SK-N-SH (cell line): ENCODE measurements around the gene CDCP2. TPM values are rescaled to one million over a fixed set of nuclear protein-coding genes. Genes with fewer than 3 reads are reported as not detected.

ENCODE experiments used
- CTCF ChIA-PET: fragments of 300-600, 350-600 bp; formaldehyde crosslinking; extraction: SDS; loops from one replicate; lab custom pipeline; 2021; lab: Yijun Ruan, JAX
- POLR2A ChIA-PET: fragments of 350-600 bp; sonication (Branson Sonifier 250); formaldehyde crosslinking; extraction: SDS; loops from one replicate; lab custom pipeline; 2020; ENCODE audit warnings: antibody characterized with exemption, inconsistent platforms; lab: Yijun Ruan, JAX
- DNase-seq: peaks from one replicate; pipeline ENCODE4 v3.0.0; 2012
- H2AFZ ChIP-seq: fragments of 200-600 bp; sonication (generic); 2 replicates; pipeline ENCODE4 v1.8.1; 2016; ENCODE audit warnings: antibody characterized with exemption, mild to moderate bottlenecking, low read depth
- H3F3A ChIP-seq: fragments of 200-600 bp; sonication (generic); replicated peaks from 2 replicates; pipeline ENCODE3; 2016; ENCODE audit warnings: antibody characterized with exemption, mild to moderate bottlenecking; ENCODE audit not compliant: insufficient read depth
- H3K27ac ChIP-seq, 2 experiments: fragments of 200-500 bp in 1 of 2; fragments of 200-600 bp in 1 of 2; sonication (Bioruptor generic) in 1 of 2; sonication (generic), shearing (Covaris generic) in 1 of 2; 2 replicates each; pipeline versions ENCODE4 v1.5.1 to v1.6.1; 2014 to 2016; ENCODE audit warnings: low read depth in 2 of 2, inconsistent platforms in 1 of 2, low read length in 1 of 2, mild to moderate bottlenecking in 1 of 2, mixed read lengths in 1 of 2
- H3K27me3 ChIP-seq: fragments of 200-600 bp; sonication (generic), shearing (Covaris generic); 2 replicates; pipeline ENCODE4 v1.6.1; 2016; ENCODE audit warnings: mixed run types; ENCODE audit not compliant: insufficient read depth
- H3K36me3 ChIP-seq, 2 experiments: fragments of 200-500 bp in 1 of 2; fragments of 200-600 bp in 1 of 2; sonication (Bioruptor generic) in 1 of 2; sonication (generic) in 1 of 2; replicated peaks in 1 of 2; 2 replicates each; pipeline versions ENCODE3 to v1.5.1; 2014 to 2016; ENCODE audit warnings: low read length in 1 of 2, mild to moderate bottlenecking in 1 of 2; ENCODE audit not compliant: insufficient read depth in 2 of 2, control insufficient read depth in 1 of 2
- H3K4me1 ChIP-seq, 2 experiments: fragments of 200-500 bp in 1 of 2; fragments of 200-600 bp in 1 of 2; sonication (Bioruptor generic) in 1 of 2; sonication (generic), shearing (Covaris generic) in 1 of 2; 2 replicates each; pipeline versions ENCODE4 v1.5.1 to v1.6.1; 2014 to 2016; ENCODE audit warnings: low read depth in 1 of 2, low read length in 1 of 2, mixed run types in 1 of 2; ENCODE audit not compliant: insufficient read depth in 2 of 2, control insufficient read depth in 1 of 2
- H3K4me2 ChIP-seq: fragments of 200-600 bp; sonication (generic), shearing (Covaris generic); 2 replicates; pipeline ENCODE4 v1.6.1; 2017; ENCODE audit warnings: mixed run types
- H3K4me3 ChIP-seq, 2 experiments: fragments of 200-500 bp in 1 of 2; fragments of 200-600 bp in 1 of 2; sonication (Bioruptor generic) in 1 of 2; sonication (generic), shearing (Covaris generic) in 1 of 2; 2 replicates each; pipeline versions ENCODE4 v1.5.1 to v1.8.1; 2014 to 2016; ENCODE audit warnings: low read depth in 2 of 2, inconsistent platforms in 1 of 2, low read length in 1 of 2, mild to moderate bottlenecking in 1 of 2, mixed read lengths in 1 of 2, moderate library complexity in 1 of 2
- H3K79me2 ChIP-seq: fragments of 200-600 bp; sonication (generic); 2 replicates; pipeline ENCODE4 v1.8.1; 2017; ENCODE audit warnings: mild to moderate bottlenecking; ENCODE audit not compliant: insufficient read depth
- H3K9ac ChIP-seq: fragments of 200-600 bp; sonication (generic); 2 replicates; pipeline ENCODE4 v1.6.1; 2017; ENCODE audit warnings: mixed run types
- H3K9me2 ChIP-seq: fragments of 200-600 bp; sonication (generic); 2 replicates; pipeline ENCODE4 v1.6.1; 2017; ENCODE audit warnings: mixed run types
- H3K9me3 ChIP-seq: fragments of 200-600 bp; sonication (generic); 2 replicates; pipeline ENCODE4 v1.6.1; 2017; ENCODE audit warnings: mixed run types, mild to moderate bottlenecking, moderate library complexity
- H4K20me1 ChIP-seq: fragments of 200-600 bp; sonication (generic); 2 replicates; pipeline ENCODE4 v1.6.1; 2017; ENCODE audit warnings: mild to moderate bottlenecking, mixed run types; ENCODE audit not compliant: insufficient read depth
- ELF1 ChIP-seq: IDR thresholded peaks from 2 replicates; pipeline ENCODE4 v1.4.0; 2012
- FOXJ3 ChIP-seq: sonication (generic); formaldehyde crosslinking; IDR thresholded peaks from 2 replicates; pipeline ENCODE4 v1.5.1; 2020; ENCODE audit warnings: mild to moderate bottlenecking, missing genetic modification reagents
- FOXM1 ChIP-seq: IDR thresholded peaks from 2 replicates; pipeline ENCODE4 v1.4.0; 2012; ENCODE audit warnings: low read depth, mild to moderate bottlenecking
- GATA2 ChIP-seq: sonication (generic); formaldehyde crosslinking; IDR thresholded peaks from 2 replicates; pipeline ENCODE4 v1.5.0; 2020; ENCODE audit warnings: mild to moderate bottlenecking, missing genetic modification reagents
- JUND ChIP-seq: IDR thresholded peaks from 2 replicates; pipeline ENCODE4 v1.4.0; 2012
- MEF2A ChIP-seq: IDR thresholded peaks from 2 replicates; pipeline ENCODE4 v1.4.0; 2012; ENCODE audit warnings: low read depth, borderline replicate concordance
- RAD21 ChIP-seq: IDR thresholded peaks from 2 replicates; pipeline ENCODE4 v1.6.1; 2012; ENCODE audit warnings: mild to moderate bottlenecking, low read length
- RXRA ChIP-seq: IDR thresholded peaks from 2 replicates; pipeline ENCODE4 v1.4.0; 2012; ENCODE audit warnings: low read depth, mild to moderate bottlenecking, borderline replicate concordance
- SIN3A ChIP-seq: IDR thresholded peaks from 2 replicates; pipeline ENCODE4 v1.6.1; 2012; ENCODE audit warnings: low read depth, mild to moderate bottlenecking, low read length, moderate library complexity, borderline replicate concordance
- SMC3 ChIP-seq: IDR thresholded peaks from 2 replicates; pipeline ENCODE4 v1.6.1; 2012; ENCODE audit warnings: low read depth, low read length, improper control_type of control experiment
- TEAD4 ChIP-seq: IDR thresholded peaks from 2 replicates; pipeline ENCODE4 v1.4.0; 2012; ENCODE audit warnings: mild to moderate bottlenecking, borderline replicate concordance; ENCODE audit not compliant: insufficient read depth
- WGBS: methylation state at CpG from one replicate; pipeline ENCODE4 v1.1.6; 2017; ENCODE audit warnings: low lambda C conversion rate; 5-methylcytosine and 5-hydroxymethylcytosine counted together
- polyA plus RNA-seq, 3 experiments: library from polyadenylated mRNA; depleted of rRNA; stranded (reverse); fragments of >200 nt; gene quantifications; 2 replicates each; pipeline ENCODE4 v1.2.3, GENCODE V29; 2012
- TF ChIP-seq, protein P1 (sequence below): IDR thresholded peaks from 2 replicates; pipeline ENCODE4 v1.4.0; 2012; ENCODE audit warnings: low read depth, borderline replicate concordance
- TF ChIP-seq, protein P2 (sequence below): IDR thresholded peaks from 2 replicates; pipeline ENCODE4 v1.4.0; 2012; ENCODE audit warnings: low read depth
- TF ChIP-seq, protein P3 (sequence below): fragments of 150-350 bp; IDR thresholded peaks from 2 replicates; pipeline ENCODE4 v1.6.1; 2016; ENCODE audit warnings: mild to moderate bottlenecking, low read depth, low read length
- TF ChIP-seq, protein P4 (sequence below): IDR thresholded peaks from 2 replicates; pipeline ENCODE4; 2012
- TF ChIP-seq, protein P5 (sequence below): fragments of 150-350 bp; IDR thresholded peaks from 2 replicates; pipeline ENCODE4 v1.6.1; 2017; ENCODE audit warnings: antibody characterized with exemption, low read length, low read depth, borderline replicate concordance

The CDCP2 gene
- polyA plus RNA-seq, 1 of the 3 experiments (the other 2 are of a cell fraction): not detected

DNA sequence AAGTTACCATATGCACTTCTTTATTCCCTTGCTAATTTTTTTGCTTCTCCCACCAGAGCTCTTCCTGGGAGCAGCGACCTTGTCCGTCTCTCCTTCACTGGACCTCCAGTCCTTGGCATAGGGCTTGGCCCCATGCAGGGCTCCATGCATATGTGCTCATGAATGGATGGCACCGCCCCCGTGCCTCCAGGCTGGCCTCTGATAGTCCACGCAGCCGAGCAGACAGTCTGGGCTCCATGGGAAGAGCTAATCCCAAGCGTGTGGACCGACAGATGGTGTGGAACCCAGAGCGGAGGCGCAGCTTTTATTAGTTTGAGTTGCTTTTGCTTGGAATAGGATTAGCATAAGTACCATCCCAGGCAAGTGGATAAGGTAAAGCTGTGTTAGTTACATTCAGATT, 41.8 kb downstream of the CDCP2 start:
- Histone ChIP-seq H3K4me3 (no peak overlapping the region), H3K36me3 (no peaks in the 10 kb centered on the region), H3K9ac (no peak overlapping the region), H3K79me2 (no peaks in the 10 kb centered on the region), H3K9me3 (no peaks in the 10 kb centered on the region), H3F3A (no peaks in the 10 kb centered on the region), H4K20me1 (no peaks in the 10 kb centered on the region), H2AFZ (no peak overlapping the region), H3K27me3 (no peaks in the 10 kb centered on the region), H3K27ac (no peak overlapping the region), H3K9me2 (no peaks in the 10 kb centered on the region), H3K4me2 (no peak overlapping the region), H3K4me1 (peaks cover 0 to 5% of the 10 kb centered on the region in 2 experiments; a peak in 1 of 4 replicates)
- 96% methylated on average over 10 of the region's 10 CpGs for WGBS
- DNase-seq: no peak
- POLR2A ChIA-PET: no interaction called here
- TF ChIP-seq, protein P1, sequence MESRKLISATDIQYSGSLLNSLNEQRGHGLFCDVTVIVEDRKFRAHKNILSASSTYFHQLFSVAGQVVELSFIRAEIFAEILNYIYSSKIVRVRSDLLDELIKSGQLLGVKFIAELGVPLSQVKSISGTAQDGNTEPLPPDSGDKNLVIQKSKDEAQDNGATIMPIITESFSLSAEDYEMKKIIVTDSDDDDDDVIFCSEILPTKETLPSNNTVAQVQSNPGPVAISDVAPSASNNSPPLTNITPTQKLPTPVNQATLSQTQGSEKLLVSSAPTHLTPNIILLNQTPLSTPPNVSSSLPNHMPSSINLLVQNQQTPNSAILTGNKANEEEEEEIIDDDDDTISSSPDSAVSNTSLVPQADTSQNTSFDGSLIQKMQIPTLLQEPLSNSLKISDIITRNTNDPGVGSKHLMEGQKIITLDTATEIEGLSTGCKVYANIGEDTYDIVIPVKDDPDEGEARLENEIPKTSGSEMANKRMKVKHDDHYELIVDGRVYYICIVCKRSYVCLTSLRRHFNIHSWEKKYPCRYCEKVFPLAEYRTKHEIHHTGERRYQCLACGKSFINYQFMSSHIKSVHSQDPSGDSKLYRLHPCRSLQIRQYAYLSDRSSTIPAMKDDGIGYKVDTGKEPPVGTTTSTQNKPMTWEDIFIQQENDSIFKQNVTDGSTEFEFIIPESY: no peak
- TF ChIP-seq, protein P2, sequence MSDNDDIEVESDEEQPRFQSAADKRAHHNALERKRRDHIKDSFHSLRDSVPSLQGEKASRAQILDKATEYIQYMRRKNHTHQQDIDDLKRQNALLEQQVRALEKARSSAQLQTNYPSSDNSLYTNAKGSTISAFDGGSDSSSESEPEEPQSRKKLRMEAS: no peak
- TF ChIP-seq SIN3A: no peak
- TF ChIP-seq, protein P3, sequence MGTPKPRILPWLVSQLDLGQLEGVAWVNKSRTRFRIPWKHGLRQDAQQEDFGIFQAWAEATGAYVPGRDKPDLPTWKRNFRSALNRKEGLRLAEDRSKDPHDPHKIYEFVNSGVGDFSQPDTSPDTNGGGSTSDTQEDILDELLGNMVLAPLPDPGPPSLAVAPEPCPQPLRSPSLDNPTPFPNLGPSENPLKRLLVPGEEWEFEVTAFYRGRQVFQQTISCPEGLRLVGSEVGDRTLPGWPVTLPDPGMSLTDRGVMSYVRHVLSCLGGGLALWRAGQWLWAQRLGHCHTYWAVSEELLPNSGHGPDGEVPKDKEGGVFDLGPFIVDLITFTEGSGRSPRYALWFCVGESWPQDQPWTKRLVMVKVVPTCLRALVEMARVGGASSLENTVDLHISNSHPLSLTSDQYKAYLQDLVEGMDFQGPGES: no peak
- TF ChIP-seq TEAD4: no peak
- no peak for TF ChIP-seq FOXM1
- TF ChIP-seq ELF1: no peak
- TF ChIP-seq MEF2A: no peak
- TF ChIP-seq SMC3: no peak
- TF ChIP-seq JUND: no peak
- no peak for TF ChIP-seq RXRA
- TF ChIP-seq, protein P4, sequence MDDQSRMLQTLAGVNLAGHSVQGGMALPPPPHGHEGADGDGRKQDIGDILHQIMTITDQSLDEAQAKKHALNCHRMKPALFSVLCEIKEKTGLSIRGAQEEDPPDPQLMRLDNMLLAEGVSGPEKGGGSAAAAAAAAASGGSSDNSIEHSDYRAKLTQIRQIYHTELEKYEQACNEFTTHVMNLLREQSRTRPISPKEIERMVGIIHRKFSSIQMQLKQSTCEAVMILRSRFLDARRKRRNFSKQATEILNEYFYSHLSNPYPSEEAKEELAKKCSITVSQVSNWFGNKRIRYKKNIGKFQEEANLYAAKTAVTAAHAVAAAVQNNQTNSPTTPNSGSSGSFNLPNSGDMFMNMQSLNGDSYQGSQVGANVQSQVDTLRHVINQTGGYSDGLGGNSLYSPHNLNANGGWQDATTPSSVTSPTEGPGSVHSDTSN: no peak
- TF ChIP-seq GATA2 (CRISPR knock-in tag): no peak
- TF ChIP-seq, protein P5, sequence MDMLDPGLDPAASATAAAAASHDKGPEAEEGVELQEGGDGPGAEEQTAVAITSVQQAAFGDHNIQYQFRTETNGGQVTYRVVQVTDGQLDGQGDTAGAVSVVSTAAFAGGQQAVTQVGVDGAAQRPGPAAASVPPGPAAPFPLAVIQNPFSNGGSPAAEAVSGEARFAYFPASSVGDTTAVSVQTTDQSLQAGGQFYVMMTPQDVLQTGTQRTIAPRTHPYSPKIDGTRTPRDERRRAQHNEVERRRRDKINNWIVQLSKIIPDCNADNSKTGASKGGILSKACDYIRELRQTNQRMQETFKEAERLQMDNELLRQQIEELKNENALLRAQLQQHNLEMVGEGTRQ: no peak
- no peak for TF ChIP-seq RAD21
- no peak for TF ChIP-seq FOXJ3 (CRISPR knock-in tag)
- CTCF ChIA-PET: interaction anchor here (0.6 to 6.3 kb wide), 6 partner anchors 9 to 675 kb away, joined by 3 to 49 read pairs (median 3); no protein-coding TSS in a partner anchor
